ENCODE results near the gene RAD18.

GRCh38 chr3:8992199-8992598, 28.9 kb upstream of the RAD18 start:
- TF ChIP-seq CTCF (IDR thresholded peaks at IDR 0.05) (no peak), YY1 (IDR thresholded peaks at IDR 0.05; ENCODE audit: low read depth) (no peak), TAF1 (IDR thresholded peaks at IDR 0.05; ENCODE audit: borderline replicate concordance, low read depth, low read length) (no peak), REST (IDR thresholded peaks at IDR 0.05; ENCODE audit: low read depth, low read length) (no peak), RXRA (IDR thresholded peaks at IDR 0.05; ENCODE audit: borderline replicate concordance, low read depth) (no peak), RCOR1 (IDR thresholded peaks at IDR 0.05; ENCODE audit: low read length) (no peak)

Data from SK-N-SH (cell line).